ENCODE data around the gene LRRC56.

The LRRC56 gene, protein sequence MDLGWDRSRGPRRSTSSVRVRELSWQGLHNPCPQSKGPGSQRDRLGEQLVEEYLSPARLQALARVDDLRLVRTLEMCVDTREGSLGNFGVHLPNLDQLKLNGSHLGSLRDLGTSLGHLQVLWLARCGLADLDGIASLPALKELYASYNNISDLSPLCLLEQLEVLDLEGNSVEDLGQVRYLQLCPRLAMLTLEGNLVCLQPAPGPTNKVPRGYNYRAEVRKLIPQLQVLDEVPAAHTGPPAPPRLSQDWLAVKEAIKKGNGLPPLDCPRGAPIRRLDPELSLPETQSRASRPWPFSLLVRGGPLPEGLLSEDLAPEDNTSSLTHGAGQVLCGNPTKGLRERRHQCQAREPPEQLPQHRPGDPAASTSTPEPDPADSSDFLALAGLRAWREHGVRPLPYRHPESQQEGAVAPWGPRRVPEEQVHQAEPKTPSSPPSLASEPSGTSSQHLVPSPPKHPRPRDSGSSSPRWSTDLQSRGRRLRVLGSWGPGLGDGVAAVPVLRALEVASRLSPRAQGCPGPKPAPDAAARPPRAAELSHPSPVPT

DNA sequence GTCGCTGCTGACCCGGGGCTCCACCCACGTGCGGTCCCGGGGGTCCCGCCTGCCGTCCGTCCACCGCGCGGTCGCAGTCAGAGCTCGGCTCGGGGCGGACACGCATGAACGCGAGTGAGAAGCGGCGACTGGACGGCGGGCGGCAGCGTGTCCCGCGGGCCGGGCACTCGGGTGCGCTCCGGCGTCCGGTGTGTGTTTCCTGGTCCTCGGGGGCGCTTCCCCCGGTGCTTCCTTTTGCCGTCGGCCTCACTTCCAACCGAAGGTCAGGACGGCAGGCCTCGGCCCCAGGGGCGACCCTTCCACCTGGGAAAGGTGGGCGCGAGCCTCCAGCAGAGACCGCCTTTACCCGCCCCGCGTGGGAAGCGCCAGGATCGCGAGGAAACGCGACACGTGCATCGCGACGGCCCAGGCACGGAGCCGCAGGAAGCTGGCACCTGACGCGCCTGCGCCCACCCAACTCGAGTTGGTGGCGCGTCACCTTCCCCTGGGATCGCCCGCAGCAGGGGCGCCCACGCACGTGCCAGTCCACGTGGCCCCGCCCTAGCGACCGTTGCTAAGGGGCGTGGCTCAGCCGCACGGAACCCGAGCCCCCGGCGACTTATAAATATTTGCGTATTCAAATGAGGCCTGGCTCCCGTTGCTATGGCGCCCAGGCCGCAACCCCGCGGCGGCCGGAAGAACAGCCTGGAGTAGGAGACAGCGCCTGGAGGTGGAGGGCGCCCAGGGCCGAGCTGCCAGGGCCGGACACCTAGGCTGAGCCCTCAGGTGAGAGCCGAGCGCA, at the start of gene LRRC56:
LRRC56 (plus strand) TSS at position 687 of the 781 bp plus-strand sequence. CDS start 3,158 bp downstream, outside the sequence.
- peak; percentile 88 for DNase-seq

DNA sequence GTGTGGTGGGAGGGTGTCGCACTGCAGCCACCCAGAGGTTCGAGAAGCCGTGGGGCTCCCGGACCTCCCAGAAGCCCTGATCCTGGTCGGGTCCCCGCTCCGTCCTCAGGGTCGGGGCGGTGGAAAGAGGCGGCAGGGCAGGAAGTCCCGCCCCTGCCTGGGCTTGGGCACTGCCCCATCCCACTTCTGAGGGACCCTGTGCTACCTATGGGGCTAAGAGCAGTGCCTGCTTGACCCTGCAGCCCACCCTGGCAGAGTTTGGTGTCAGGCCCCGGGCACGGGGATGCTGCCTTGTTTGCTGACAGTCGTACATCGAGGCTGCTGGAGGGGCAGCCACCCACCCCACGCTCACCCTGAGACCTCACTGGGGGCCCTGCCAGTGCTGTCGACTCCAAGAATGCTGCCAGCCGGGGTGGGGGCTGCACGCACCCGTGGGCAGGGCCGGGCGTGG, 49.7 kb upstream of the LRRC56 start:
- no peak for DNase-seq

DNA sequence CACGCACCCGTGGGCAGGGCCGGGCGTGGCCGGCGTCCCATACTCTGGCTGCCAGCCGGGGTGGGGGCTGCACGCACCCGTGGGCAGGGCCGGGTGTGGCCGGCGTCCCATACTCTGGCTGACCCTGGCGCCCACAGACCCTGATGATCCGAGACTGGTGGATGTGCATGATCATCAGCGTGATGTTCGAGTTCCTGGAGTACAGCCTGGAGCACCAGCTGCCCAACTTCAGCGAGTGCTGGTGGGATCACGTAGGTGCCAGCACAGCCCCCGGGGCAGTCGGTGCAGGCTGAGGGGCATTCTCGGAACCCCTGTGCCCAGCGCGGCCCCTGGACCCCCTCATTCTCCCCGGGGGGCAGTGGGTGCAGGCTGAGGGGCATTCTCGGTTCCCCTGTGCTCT, 49.3 kb upstream of the LRRC56 start:
- no peak for DNase-seq

DNA sequence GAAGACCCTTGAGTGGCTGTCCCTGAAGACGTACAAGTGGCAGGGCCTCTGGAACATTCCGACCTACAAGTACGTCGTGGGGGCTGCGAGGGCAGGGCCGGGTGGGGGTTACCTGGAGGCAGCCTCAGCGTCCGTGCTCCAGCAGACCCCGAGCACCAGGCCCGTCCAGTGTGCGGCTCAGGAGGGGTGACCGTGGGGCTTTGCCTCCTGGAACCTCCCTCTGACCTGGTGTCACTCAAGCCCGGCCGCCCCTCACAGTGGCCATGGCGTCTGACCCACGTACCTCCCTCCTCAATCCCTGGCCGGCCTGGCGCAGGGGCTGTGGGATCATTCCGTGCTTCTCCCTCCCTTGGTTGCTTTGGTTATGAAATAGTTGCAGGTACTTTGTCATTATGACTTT, 48.7 kb upstream of the LRRC56 start:
- no peak for DNase-seq

DNA sequence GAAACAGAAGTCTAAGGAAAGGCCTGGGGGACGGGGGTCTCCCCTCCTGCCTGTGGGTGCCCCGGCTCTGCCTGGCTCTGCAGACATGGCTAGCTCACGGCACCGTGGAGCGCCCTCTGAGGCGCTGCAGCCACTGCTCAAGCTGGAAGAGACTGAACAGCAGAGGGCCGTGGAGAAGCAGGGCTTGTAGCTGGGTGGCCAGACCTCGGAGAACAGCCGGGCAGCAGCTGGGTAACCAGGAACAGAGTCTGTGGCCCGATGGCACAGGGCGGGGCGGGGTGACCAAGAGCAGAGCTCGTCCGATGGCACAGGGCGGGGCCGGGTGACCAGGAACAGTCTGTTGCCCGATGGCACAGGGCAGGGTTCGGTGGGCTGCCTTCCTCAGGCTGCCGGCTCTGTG, 48.3 kb upstream of the LRRC56 start:
- DNase-seq: no peak

DNA sequence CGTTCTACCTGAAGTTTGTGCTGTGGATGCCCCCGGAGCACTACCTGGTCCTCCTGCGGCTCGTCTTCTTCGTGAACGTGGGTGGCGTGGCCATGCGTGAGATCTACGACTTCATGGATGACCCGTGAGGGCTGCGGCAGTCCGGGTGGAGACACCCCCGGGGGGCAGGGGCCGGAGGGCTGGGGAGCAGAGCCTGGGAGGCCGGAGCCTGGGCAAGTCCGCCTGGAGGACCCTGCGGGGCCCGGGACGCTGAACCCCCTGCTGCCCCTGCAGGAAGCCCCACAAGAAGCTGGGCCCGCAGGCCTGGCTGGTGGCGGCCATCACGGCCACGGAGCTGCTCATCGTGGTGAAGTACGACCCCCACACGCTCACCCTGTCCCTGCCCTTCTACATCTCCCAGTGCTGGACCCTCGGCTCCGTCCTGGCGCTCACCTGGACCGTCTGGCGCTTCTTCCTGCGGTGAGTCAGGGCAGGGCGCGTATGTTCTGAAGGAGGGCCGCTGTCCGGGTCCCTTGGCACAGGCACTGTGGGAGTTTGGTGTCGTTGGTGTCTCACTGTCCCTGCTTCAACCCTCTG, 47.6 kb upstream of the LRRC56 start:
- no peak for DNase-seq

DNA sequence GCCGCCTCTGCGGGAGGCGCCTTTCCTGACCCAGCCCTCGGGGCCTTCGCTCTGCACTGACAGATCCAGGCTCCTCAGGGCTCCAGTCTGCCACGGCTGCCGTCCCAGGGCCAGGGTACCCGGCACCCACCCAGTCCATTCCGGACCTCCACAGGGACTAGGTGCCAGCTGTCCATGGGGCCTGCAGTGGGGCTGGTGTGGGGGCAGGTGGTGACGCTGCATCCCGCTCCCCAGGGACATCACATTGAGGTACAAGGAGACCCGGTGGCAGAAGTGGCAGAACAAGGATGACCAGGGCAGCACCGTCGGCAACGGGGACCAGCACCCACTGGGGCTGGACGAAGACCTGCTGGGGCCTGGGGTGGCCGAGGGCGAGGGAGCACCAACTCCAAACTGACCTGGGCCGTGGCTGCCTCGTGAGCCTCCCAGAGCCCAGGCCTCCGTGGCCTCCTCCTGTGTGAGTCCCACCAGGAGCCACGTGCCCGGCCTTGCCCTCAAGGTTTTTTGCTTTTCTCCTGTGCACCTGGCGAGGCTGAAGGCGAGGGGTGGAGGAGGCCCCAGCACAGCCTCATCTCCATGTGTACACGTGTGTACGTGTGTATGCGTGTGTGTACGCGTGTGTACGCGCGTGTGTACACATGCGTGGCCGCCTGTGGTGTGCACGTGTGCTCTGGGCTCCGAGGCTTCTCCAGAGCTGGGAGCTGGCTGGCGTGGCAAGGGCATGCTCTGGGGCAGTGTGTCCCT, 47.0 kb upstream of the LRRC56 start:
- no peak for DNase-seq

DNA sequence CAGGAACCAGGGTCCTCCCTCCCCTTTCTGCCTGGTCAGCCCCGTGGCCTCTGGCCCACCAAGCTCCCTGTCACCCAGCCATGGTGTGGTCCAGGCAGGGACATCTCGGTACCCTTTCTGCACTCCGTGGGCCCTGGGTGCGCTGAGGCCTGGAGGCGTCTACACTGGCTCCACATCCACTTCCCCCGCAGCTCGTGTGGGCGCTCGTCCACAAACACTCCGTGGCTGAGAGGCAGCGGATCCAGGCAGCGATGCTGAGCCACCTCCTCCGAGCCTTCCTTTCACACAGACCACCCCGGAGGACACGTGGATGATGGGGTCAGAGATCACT, 46.4 kb upstream of the LRRC56 start:
- no peak for DNase-seq

DNA sequence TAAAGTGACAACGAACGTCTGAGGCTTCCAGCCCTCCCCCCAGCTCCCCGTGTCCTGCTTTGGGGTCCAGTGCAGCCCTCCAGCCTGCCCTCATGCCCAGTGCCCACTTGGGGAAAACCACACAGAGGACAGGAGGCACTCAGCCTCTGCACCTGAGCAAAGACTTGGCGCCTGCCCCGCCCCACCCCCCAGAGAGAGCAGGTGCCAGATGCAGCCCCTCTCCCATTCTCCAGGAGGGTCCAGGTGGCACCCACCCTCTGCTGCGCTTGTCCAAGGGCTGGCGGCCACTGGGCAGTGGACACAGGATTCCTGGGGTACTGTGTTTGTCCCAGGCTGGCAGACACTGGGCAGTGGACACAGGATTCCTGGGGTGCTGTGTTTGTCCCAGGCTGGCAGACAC, 46.0 kb upstream of the LRRC56 start:
- no peak for DNase-seq

DNA sequence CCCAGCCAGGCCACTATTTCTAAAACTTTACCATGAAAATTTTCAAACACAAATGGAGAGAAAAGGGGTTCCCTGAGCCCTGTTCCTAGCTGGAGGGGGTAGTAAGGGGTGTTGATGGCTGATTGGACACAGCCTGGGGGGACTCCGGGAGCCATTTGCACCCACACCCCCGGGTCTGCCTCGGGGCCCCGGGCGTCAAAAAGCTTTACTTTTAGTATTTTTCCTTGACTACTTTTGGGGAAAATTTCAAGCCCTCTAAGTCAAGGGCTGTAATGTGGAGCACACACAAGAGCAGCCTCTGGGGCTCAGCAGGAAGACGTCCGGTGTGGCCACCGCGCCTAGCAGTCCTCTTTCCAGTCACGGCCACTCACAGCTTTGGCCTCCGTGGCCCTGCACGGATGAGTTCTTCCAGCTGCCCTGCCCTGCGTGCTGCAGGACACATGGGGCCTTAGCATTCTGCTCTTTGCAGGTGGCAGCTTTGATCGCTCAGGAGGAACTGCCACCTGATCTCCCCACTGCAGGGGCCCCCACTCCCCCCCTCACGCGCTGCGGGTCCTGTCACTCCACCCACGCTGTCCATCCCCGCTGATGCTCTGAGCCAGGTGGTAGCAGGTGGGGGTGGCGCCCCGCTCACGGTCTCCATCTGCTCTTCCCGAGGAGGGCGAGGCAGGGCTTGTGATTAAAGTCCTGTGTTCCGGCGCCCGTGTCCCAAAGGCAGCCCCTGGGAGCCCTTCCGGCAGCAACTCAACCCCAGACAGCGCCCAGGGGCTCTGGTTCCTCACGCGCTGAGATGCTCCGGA, 44.7 kb upstream of the LRRC56 start:
- DNase-seq: no peak

DNA sequence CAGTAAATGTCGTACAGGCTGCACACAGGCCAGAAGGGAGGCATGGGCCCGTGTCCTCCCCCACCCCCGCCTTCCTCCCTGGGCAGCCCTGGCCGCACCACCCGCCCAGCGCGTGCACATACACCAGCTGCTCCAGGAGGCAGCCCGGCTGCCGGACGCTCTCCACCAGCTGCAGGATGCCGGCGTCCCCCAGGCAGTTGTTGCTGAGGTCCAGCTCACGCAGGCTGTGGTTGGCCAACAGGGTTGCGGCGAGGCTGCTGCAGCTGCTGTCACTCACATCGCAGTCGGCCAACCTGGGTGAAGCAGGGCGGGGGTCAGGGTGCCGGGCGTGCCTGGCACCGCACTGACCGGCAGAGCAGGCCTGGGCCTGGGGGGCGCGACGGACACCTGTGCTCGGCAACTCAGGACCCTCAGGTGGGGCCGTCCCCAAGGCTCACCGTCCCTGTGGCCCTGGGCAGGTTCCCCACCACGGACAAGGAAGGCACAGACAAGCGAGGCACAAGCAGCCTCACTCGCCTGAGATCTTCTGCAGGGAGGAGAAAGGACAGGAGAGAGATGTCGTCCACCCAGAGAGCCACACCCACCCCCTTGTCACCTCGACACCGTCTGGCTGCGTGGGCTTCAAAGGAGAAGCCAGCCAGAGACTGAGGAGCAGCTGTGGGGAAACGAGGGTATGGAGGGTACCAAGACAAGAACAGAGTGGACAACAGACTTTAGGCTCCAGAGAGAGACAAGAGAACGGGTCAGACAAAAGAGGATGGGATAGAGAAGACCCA, 42.4 kb upstream of the LRRC56 start:
- no peak for DNase-seq

DNA sequence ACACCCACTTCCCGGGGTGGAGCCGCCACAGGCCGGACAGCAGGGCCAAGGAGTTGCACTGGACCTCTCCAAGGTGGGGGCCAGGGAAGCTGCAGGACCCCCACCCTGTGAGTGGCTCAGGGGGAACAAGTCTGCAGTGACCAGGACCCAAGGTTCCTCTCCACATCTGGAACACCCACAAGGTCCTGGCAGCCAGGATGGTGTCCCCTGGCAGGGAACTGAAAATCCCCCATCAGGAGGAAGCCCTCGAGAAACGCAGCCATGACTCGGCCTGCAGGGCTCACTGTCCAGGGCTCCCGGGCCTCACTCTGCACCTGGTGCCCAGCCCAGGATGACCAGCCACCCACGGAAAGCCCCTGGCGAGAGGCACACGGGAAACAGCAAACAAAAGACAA, 41.8 kb upstream of the LRRC56 start:
- no peak for DNase-seq

DNA sequence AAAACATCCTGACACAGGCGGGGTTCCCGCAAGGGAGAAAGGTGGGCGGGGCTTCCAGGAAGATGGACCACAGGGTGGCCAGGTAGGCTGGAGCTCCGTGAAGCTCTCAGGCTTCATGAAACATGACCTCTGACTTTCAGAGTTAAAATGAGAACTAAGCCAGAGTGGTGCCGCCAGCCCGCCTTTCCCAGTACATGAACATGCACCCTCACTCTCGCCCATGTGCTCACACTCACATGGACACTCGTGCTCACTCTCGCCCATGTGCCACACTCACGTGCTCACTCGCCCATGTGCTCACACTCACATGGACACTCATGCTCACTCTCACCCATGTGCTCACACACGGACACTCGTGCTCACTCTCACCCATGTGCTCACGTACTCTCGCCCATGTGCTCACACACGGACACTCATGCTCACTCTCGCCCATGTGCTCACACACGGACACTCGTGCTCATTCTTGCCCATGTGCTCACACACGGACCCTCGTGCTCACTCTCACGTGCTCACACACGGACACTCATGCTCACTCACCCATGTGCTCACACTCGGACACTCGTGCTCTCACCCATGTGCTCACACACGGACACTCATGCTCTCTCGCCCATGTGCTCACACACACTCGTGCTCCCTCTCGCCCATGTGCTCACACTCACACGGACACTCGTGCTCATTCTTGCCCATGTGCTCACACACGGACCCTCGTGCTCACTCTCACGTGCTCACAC, 40.3 kb upstream of the LRRC56 start:
- no peak for DNase-seq

DNA sequence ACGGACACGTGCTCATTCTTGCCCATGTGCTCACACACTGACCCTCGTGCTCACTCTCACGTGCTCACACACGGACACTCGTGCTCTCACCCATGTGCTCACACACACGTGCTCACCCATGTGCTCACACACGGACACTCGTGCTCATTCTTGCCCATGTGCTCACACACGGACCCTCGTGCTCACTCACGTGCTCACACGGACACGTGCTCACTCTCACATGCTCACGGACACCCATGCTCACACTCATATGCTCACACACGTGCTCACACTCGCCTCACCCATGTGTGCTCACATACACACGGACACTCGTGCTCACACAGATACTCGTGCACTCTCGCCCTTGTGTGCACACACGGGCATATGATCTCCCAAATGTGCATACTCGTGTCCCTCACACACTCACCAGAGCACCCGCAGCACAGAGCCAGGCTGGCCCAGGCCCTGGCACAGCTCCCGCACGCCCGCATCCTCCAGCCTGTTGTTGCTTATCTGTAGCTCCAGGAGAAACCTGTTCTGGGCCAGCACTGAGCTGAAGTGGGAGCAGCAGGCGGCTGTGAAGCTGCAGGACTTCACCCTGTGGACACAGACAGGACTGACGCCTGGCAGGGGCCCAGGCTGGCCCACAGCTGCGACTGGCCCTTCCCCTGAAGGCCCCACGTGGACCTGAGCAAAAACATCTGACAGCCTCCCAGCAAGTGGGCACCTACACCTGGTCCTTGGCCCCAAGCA, 39.6 kb upstream of the LRRC56 start:
- no peak for DNase-seq

DNA sequence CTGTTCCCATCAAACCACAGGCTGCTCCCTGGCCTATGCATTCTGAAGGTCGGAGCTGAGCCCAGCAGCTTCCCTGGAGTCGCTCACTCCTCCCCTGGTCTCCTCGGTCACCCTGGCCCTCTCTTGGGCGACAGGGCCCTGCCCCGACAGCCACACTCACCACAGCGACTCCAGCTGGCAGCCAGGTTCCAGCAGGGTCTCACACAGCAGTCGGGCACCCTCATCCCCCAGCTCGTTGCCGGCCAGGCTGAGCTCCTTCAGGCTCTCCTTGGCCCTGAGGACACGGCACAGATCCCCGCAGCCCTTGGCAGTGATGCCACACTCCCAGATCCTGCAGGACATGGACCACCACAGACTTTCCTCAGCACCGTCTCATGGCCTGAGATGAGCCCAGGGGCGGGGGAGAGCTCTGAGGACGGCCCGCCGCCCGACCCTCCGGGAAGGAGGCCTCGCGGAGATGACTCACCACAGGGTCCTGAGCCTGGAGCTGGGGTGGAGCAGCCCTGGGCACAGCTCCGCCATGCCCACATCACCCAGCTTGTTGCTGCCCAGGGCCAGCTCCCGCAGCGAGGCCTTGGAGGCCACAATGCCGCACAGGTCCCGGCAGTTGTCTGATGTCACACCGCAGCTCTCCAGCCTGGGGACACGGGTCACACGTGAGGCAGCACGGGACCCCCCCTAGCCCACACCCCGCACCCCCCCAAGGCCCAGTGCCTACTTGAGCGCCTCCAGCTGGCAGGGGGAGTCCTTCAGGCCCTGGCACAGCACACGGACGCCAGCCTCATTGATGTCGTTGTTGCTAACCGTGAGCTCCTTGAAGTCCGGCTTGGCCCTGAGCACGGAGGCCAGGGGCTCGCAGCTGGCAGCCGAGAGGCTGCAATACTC, 38.8 kb upstream of the LRRC56 start:
- DNase-seq: no peak

DNA sequence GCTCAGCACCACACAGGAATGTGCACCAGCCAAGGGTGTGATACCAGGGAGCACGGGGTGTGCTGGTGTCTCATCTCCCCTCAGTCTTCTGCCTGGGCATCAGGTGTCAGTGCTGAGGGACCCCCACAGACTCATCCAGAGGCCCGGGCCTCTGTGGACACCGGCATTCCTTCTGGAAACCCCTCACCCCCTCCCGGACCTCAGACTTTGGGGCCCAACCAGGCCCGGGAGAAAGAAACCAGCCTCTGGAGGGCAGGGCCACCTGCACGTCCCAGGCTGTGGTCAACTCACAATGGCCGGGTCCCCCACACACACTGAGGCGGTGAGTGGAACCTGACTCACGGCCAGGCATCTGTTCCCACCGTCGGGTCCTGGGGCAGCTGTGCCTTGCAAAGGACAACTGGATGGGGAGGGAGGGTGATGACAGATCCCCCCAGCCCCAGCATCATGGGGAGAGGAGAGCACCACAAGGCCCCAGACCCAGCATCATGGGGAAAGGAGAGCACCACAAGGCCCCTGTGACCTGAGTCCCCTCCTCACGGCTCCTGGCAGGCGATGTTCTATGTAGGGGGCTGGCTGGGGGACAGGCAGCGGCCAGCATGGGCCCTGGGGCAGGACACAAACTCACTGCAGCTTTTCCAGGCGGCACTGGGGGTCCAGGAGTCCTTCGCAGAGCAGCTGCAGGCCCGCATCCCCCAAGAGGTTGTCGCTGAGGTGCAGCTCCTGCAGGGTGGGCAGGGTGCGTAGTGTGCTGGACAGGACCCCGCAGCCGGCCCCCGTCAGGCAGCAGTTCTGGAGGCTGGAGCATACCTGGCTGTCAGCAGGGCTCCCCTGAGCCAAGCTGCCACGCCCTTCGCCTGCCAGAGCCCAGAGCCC, 37.9 kb upstream of the LRRC56 start:
- DNase-seq: no peak

DNA sequence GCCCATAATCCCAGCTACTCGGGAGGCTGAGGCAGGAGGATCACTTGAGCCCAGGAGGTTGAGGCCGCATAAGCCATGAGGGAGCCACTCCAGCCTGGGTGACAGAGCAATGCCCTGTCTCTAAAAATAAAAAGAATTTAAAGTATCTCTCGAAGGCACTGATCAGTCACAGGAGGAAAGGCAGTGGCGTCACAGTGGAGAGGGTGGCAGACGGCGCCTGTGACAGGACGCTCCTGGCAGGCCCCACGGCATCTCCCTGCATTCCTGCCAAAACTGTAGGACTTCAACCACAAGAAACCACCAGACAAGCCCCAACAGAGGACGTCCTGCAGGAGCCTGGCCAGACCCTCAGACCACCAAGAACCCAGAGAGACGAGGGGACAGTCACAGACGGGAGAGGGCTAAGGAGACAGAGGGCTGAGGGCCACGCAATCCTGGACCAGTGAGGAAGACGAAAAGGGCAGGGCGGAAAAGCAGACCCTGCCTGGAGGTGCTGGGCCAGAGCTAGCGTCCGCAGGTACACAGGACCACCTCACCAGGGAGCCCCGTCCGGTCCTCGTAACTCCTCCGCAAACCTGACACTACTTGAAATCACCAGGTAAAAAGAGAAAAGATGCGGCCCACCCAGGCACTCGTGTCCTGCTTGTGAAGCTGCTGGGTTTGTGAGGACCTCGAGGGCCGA, 36.2 kb upstream of the LRRC56 start:
- no peak for DNase-seq
